22Rv1 (cell line): ENCODE results near the gene COQ3.

Source experiments
- CTCF ChIP-seq: fragments of 450-650 bp; IDR thresholded peaks from 2 replicates; pipeline ENCODE4 v1.5.1; 2017; ENCODE audit warnings: mild to moderate bottlenecking
- ZFX ChIP-seq: fragments of 450-650 bp; IDR thresholded peaks from 2 replicates; pipeline ENCODE4 v1.6.1; 2017; ENCODE audit warnings: antibody characterized with exemption, borderline replicate concordance

GRCh38 chr6:99350573-99350972 is 43.4 kb downstream of the COQ3 start:
- TF ChIP-seq CTCF (no peak), ZFX (no peak)
